Panc1 (cell line): Measurements from ENCODE around the gene TSC2.
"Not testable (repeated sequence)": the region's sequence is repeated elsewhere in the genome, so short reads cannot be mapped to it uniquely, and the experiment has no call there.

Source experiments
- CTCF ChIP-seq: fragments of 450-650 bp; IDR thresholded peaks from 2 replicates; pipeline ENCODE4 v1.5.1; 2017; ENCODE audit warnings: mild to moderate bottlenecking
- POLR2AphosphoS5 ChIP-seq: IDR thresholded peaks from 2 replicates; pipeline ENCODE4 v1.6.1; 2012; ENCODE audit warnings: mild to moderate bottlenecking, low read depth, low read length, moderate library complexity
- TCF7L2 ChIP-seq: IDR thresholded peaks from 2 replicates; pipeline ENCODE4 v1.6.1; 2011; ENCODE audit warnings: mild to moderate bottlenecking, low read depth, low read length, inconsistent platforms
- TF ChIP-seq, protein P1 (sequence below), 2 experiments: IDR thresholded peaks; 2 replicates each; pipeline ENCODE4 v1.6.1; 2011 to 2012; ENCODE audit warnings: low read depth in 2 of 2, control low read depth in 1 of 2, low read length in 1 of 2, mild to moderate bottlenecking in 1 of 2, moderate library complexity in 1 of 2; ENCODE audit not compliant: insufficient read depth in 1 of 2

DNA sequence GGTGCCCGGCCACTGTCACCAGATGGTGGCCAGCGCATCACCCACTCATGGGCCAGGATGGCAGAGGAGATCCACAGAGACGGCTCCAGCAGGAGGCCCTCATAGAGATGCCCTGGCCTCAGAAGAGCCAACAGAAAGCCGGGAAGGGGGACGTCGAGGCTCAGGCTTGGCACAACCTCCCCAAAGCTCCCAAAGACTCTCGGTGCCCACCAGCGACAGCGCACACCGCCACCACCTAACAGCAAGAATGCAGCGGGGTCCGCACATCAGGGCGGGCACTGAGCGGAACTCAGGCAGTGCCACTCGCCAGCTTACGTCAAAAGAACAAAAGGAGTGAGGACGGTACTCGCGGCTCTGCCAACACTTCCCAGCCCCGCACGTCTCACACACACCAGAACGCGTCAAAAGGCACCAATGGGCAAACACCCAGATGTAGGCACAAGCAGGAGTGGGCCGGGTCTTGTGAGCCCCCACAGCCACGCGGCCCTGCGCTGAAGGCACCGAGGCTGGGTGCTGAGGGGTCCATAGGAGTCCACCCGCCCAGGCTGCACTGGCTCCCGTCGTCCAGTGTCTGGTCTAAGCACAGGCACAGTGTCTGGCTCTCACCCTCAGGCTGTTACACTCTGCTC, 79.3 kb downstream of the TSC2 start:
- not testable (repeated sequence) for TF ChIP-seq CTCF, POLR2AphosphoS5, TCF7L2
- TF ChIP-seq, protein P1, sequence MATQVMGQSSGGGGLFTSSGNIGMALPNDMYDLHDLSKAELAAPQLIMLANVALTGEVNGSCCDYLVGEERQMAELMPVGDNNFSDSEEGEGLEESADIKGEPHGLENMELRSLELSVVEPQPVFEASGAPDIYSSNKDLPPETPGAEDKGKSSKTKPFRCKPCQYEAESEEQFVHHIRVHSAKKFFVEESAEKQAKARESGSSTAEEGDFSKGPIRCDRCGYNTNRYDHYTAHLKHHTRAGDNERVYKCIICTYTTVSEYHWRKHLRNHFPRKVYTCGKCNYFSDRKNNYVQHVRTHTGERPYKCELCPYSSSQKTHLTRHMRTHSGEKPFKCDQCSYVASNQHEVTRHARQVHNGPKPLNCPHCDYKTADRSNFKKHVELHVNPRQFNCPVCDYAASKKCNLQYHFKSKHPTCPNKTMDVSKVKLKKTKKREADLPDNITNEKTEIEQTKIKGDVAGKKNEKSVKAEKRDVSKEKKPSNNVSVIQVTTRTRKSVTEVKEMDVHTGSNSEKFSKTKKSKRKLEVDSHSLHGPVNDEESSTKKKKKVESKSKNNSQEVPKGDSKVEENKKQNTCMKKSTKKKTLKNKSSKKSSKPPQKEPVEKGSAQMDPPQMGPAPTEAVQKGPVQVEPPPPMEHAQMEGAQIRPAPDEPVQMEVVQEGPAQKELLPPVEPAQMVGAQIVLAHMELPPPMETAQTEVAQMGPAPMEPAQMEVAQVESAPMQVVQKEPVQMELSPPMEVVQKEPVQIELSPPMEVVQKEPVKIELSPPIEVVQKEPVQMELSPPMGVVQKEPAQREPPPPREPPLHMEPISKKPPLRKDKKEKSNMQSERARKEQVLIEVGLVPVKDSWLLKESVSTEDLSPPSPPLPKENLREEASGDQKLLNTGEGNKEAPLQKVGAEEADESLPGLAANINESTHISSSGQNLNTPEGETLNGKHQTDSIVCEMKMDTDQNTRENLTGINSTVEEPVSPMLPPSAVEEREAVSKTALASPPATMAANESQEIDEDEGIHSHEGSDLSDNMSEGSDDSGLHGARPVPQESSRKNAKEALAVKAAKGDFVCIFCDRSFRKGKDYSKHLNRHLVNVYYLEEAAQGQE (IDR thresholded peaks at IDR 0.05; ENCODE audit: insufficient read depth in 1 of 2, low read depth in 2 of 2, low read length in 1 of 2): not testable (repeated sequence)
